Measurements from ENCODE around the gene GHRH. TPM values are rescaled to one million over a fixed set of nuclear protein-coding genes. Genes with fewer than 3 reads are reported as not detected.

Gene GHRH, protein sequence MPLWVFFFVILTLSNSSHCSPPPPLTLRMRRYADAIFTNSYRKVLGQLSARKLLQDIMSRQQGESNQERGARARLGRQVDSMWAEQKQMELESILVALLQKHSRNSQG
- not detected for total RNA-seq
- long read RNA-seq: 0 reads

DNA sequence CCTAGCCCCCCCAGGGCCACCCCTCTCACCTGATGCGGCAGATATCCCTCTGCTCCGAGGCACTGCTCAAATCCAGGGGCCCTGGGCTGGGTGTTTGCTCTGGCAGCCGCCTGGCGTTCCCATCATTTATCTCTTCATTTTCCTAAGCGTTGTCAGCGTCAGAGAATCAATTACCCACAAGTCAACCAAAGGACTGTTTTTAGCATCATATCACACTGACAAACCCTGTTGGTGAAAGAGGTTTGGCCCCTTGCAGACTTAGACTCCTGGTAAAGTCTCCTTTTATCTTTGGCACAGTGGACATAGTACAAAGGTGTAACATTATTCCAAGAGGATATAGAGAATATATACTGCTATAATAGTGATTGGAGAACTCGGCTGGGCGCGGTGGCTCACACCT lies at the start of gene GHRH:
Gene GHRH (minus strand): TSS at position 101 of the 400 bp plus-strand sequence. CDS start 4,925 bp downstream, outside the sequence.
- ATAC-seq (no peak), DNase-seq (no peak)
- intact Hi-C loops (cut with DNase I, micrococcal nuclease): no loop called here

DNA sequence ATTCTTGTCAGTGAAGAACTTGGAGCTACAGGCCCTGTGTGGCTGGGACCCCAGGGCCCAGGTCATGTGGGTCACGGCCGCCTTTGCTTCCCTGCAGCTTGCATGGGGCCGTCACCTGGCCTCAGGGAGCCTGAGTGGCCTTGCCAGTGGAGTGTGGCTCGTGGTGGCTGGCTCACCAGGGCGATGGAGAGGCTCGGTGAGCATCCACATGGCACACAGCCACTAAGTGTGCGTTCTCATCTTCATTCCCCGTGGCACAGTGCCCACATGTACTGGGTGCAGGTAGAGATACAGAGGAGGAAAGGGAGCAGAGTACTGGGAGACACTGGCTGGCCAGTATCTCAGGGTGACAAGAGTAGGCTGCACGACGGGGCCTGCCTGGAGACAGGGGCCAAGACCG lies 49.3 kb upstream of the GHRH start:
- DNase-seq (peak in 1 of 2 donors; percentile 24), ATAC-seq (no peak)
- intact Hi-C loops (cut with DNase I, micrococcal nuclease): no loop called here

DNA sequence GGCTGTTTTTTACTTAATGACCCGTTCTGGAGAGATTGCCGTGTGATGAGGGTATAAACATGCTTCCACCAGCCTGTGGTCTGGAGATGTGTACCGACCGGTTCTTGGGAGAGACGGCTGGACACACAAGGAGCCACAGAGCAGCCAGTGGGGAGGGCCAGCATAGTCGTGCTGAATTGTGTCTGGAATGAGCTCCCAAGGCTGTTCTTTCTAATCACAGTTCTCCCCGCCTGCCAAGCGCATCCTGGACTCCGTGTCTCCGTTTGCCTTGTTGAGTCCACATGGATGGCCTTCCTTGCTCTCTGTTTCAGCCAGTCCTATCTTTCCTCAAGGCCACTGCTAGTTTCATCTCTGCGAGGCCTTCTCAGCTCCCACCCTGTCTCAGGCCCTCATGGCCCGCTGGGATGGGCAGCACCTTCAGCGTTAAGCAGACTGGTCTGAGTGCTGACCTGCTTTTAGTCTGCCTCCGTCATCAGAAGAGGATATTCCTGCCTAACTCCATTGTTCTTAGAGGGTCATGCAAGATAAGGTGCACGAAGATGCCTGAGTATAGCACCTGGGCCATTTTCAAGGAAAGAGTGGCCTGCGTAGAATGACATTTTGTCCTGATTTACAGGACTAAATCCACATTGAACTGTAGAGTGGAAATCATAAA lies 48.4 kb upstream of the GHRH start:
- ATAC-seq (peak; percentile 23), DNase-seq (peak in 1 of 2 donors; percentile 26)
- intact Hi-C loops (cut with DNase I, micrococcal nuclease): no loop called here

DNA sequence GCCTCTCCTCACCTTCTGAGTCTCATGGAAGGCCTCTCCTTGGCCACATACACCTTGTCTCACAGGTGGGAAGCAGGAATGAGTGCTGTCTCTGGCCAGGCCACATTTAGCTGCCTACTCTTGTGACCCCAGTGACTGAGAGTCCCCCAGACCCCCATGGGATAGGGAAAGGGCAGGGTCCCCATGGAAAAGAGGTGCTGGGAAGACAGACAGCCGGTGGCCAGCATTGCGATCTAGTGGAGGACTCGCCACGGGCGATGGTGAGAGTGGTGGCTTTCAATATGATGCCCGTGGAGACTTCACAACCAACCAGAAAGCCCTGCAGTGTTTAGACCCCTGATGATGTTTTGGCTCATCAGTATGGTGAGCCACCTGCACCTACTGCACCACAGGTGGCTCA lies 47.7 kb upstream of the GHRH start:
- ATAC-seq: no peak
- intact Hi-C loops (cut with DNase I, micrococcal nuclease): no loop called here
- peak in 1 of 2 donors; percentile 11 for DNase-seq

DNA sequence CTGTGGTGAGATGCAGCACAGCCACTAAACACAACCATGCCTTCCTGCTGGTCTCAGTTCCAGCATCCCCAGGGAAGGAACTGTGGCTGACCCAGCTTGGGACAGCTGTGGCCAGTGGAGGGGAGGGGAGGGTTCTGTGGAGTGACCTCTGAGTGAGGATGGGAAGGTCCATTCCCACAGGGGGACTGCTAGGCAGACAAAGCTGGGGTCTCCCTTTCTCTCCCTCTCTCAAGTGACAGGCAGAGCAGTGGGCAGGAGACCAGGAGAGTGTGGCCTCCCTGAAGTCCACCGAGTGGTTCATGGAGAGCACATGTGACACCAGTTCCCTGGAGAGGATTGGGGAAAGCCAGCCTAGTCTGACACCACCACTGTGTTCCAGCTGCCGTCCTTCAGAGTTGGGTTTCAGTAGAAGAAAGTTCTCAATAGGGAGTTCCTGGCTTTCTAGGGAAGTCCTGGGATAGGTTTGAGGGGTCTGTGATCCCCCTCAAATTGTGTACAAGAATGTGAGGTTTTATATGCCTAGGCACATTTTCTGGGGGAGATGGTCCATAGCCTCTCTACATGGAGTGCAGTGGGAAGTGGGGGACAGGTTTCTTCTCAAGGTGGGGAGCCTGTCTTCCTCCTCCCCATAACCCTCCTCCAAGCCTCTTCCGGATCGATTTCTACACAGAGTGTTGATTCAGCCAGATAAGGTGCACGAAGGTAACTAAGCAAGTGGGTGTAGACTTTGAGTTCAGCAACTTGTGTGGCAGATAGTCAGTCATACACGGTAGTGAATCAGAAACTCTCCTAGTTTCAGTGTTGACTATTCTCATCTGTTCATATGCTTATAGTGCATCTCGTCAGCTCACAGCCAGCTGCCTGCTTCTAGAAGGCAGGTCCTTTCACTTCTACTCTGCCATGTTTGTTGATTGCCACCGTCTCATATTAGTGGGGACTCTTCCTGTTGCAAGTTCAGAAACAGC lies 46.8 kb upstream of the GHRH start:
- intact Hi-C loops (cut with DNase I, micrococcal nuclease): no loop called here
- ATAC-seq: peak; percentile 82
- DNase-seq: peak in 1 of 2 donors; percentile 37

DNA sequence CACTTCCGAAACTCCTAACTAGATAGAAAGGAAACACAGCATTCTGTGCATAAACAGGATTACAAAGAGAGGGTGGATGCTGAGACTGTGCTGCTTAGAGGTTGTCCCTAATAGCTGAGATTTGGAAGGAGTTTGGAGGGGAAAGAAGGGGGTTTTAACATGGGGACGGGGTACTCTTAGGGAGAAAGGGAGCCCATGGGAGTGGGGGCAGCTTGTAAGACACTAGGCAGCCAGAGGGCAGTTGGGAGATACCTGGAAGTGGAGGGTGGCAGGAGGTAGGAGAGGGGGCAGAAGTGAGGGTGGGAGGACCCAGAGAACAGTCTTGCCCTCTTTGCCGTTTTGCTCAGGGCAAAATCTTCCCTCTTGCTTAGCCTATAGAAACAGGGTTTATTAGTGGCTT lies 44.2 kb upstream of the GHRH start:
- intact Hi-C loops (cut with DNase I, micrococcal nuclease): no loop called here
- DNase-seq (peak in 1 of 2 donors; percentile 10), ATAC-seq (no peak)

DNA sequence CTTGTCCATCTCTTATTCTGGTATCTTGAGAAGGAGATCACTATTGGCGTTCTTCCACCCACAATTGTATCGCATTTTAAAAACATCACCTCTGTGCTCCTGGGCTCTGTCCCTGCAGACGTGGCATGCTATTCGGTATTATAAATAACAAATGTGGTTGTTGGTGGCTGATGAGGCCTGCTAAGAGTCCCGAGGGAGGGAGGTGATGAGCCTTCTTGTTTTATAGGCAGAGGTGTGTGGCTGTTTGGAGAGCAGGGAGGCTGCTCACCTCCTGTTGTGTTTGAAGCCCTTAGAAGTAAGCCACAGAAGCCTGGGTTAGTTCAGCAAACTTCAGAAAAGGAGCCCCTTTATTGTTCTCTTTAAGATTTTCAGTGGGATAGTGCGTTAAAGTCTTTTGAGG lies 43.5 kb upstream of the GHRH start:
- ATAC-seq (no peak), DNase-seq (peak in 1 of 2 donors; percentile 16)
- intact Hi-C loops (cut with DNase I, micrococcal nuclease): no loop called here

DNA sequence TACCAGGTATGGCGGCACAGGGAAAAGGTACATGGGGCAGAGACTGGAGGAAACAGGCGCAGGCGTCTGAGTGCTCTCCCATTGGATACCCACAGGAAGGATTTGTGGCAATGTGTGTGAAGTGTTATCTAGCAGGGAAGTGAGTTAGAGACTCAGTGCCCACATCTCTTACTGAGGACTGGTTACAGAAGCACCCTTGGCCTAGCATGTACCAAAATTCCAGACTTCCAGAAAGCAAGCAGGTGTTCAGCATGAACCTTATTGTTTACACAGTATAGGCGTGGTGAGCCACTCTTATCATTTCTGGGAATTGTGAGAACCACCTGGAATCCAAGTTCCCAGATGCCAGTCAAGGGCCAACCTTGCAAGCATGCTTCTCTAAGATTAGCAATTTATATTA lies 42.0 kb upstream of the GHRH start:
- intact Hi-C loops (cut with DNase I, micrococcal nuclease): no loop called here
- DNase-seq (peak in 1 of 2 donors; percentile 45), ATAC-seq (peak; percentile 84)

DNA sequence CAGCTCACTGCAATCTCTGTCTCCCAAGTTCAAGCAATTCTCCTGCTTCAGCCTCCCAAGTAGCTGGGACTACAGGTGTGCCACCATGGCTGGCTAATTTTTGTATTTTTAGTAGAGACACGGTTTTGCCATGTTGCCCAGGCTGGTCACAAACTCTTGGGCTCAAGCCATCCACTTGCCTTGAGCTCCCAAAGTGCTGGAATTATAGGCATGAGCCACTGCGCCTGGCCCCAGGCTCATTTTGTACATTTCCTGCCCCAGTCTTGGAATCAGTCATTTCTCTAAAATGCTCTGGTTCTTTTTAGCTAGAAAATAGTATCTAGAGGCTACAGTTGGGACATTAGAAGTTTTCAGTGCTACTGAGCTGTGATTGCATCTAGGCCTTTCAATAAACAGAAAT lies 41.4 kb upstream of the GHRH start:
- DNase-seq: peak in 1 of 2 donors; percentile 10
- intact Hi-C loops (cut with DNase I, micrococcal nuclease): no loop called here
- ATAC-seq: no peak

DNA sequence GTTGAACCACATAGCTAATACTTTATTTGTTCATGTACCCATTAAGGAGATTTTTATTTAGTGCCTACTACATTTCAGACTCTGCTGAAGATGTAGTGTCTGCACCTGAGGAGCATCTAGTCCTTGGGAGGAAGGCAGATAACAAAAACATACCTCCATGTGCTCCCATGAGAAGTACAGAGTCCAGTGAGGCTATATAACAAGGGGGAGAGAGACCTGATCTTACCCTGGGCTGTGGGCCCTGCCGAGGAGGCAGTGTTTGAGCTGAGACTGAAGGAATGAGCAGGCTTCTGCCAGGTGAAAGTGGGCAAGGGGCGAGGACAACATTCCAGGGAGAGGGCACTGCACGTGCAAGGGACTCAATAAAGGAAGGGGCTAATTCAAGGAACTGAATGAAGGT lies 39.9 kb upstream of the GHRH start:
- ATAC-seq (no peak), DNase-seq (peak in 1 of 2 donors; percentile 14)
- intact Hi-C loops (cut with DNase I, micrococcal nuclease): no loop called here

DNA sequence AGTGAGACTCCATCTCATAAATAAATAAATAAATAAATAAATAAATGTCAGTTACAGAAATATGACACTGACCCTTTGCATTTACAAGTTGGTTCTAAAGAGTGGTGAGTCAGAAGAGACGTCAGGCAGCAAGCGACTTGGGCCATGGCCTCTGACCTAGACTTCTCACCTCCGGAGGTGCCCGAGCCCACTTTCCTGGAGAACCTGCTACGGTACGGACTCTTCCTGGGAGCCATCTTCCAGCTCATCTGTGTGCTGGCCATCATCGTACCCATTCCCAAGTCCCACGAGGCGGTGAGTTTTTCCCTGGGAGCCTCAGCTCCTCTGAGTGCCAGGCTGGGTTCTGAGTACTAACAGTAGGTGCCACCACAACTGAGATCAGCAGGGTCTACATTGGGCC lies 39.5 kb upstream of the GHRH start:
- ATAC-seq (no peak), DNase-seq (peak in 1 of 2 donors; percentile 12)
- intact Hi-C loops (cut with DNase I, micrococcal nuclease): no loop called here

DNA sequence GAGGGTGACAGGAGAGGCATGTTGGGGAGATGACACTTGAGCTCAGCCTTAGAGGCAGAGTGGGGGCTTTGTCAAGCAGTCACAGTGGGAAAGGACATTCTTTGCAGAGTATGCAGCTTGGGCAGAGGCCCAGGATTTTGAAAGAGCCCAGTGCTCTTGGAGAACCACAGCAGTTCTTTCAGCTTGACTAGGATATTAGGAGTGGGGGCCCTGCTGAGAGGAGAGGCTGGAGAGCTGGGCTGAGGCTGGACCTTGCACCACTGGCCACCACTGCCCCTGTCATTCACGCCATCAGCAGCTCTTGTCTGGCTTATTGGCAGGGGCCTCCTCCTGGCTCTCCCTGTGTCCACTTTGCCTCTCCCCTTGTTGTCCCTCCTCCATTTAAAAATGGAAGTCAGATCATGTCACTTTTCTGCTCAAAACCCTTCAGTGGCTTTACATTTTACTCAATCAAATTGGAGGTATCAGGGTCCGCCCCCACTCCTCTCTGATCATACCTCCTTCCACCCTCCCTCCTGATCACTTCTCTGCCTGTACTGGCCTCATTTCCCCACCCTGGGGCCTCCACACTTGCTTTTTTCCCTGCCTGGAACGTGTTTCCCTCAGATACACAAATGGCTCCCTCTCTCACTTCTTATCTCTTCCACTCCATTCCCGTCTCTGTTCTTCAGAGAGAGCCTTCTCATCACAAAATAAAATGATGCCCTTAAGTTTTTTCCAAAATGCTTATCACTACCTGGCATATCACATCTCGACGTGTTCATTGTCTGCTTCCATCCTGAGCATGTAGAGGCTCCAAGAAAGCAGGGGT lies 38.3 kb upstream of the GHRH start:
- no peak for ATAC-seq
- intact Hi-C loops (cut with DNase I, micrococcal nuclease): loop anchor here in 1 of 2 donors (5.0 kb wide), 1 partner anchor 47 kb away; the partner anchor contains the start of gene SRC
- peak in 1 of 2 donors; percentile 21 for DNase-seq

DNA sequence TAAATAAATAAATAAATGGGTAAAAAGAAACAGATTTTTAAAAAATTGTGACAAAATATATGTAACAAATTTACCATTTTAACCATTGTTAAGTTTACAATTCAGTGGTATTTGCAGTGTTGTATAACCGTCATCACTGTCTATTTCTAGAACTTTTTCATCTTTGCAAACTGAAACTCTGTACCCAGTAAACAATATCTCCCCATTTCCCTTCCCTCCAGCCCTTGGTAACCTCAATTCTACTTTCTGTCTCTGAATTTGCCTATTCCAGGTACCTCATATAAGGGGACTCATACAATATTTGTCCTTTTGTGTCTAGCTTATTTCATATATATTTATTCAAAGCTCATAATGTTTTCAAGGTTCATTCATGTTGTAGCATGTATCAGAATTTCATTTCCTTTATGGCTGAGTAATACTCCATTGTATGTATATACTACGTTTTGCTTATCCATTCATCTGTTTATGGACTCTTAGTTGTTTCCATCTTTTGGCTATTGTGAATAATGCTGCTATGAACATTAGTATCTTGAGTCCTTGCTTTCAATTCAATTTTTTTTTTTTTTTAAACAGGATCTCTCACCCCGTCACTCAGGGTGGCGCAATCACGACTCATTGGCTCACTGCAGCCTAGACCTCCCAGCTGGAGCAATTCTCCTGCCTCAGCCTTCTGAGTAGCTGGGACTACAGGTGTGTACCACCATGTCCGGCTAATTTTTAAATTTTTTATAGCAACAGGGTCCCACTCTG lies 36.8 kb upstream of the GHRH start:
- DNase-seq (no peak), ATAC-seq (no peak)
- intact Hi-C loops (cut with DNase I, micrococcal nuclease): loop anchor here in 1 of 2 donors (5.0 kb wide), 1 partner anchor 49 kb away; the partner anchor contains the start of gene SRC

DNA sequence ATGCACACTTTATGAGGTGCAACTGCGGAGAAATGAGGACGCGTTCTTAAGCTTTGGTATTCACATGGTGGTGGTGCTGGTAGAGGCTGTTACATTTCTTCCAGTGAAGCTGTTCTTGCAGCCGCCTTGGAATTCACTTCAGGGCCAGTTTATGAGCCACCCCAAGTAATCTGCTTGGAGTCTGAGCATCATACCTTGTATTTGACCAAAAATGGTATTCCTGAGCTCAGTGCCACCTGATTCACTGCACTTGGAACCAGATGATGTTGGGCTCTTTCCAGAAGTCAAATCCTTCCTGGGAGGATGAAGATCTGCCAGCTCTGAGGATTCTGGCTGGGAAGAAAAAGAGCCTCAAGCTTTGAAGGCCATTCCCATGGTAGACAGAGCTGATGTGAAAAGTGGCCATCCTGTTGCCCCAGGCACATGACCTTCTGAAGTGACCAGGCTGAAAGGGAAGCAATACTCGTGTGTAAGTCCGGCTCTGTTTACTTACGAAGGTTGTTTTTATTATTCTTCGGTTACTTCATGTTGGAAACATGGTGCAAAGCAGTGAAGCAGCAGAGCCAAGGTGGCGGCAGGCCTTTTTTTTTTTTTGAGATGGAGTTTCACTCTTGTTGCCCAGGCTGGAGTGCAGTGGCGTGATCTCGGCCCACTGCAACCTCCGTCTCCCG lies 35.6 kb upstream of the GHRH start:
- no peak for DNase-seq
- ATAC-seq: no peak
- intact Hi-C loops (cut with DNase I, micrococcal nuclease): loop anchor here in 1 of 2 donors (5.0 kb wide), 1 partner anchor 50 kb away; the partner anchor contains the start of gene SRC

DNA sequence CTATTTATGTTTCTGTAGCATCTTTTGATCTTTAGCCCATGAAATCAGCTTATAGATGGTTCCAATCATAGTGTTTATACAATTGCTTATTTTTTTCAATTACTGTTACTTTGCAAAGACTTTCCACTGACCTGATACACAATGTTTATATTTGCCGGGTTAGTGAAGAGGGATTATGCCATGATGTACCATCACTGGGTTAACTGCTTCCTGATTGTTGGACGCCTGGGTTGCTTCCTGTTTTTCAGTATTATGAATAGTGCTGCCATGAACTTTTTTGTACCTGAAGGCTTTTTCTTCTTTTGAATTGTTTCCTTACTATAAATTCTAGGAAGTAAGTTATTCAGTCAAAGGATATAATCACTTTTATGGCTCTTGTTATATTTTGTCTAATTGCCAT lies 34.8 kb upstream of the GHRH start:
- no peak for DNase-seq

DNA sequence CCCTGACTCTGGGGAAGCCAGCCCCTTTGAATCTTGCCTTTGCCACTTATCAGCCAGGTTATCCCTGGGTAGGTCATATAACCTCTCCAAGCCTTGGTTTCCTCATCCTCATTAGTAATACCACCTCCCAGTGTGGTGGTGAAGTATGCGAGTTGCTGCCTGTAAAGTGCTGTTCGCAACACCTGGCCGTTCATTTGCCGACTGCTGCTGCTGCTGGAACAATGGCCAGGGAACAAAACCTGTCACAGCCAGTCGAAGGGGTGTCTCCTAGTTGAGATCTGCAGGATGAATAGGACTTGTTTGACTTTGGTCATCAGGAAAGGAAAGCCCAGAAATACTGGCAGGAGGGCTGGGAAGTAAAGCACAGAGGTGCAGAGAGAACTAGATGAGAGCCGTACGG lies 34.0 kb upstream of the GHRH start:
- ATAC-seq (peak; percentile 74), DNase-seq (peak in 1 of 2 donors; percentile 52)
- intact Hi-C loops (cut with DNase I, micrococcal nuclease): loop anchor here in 1 of 2 donors (5.0 kb wide), 1 partner anchor 52 kb away; the partner anchor contains the start of gene SRC

More for the DNA sequence above, 34.8 kb upstream of the GHRH start:
- intact Hi-C loops (cut with DNase I, micrococcal nuclease): loop anchor here in 1 of 2 donors (5.0 kb wide), 1 partner anchor 51 kb away; the partner anchor contains the start of gene SRC
- peak; percentile 64 for ATAC-seq

DNA sequence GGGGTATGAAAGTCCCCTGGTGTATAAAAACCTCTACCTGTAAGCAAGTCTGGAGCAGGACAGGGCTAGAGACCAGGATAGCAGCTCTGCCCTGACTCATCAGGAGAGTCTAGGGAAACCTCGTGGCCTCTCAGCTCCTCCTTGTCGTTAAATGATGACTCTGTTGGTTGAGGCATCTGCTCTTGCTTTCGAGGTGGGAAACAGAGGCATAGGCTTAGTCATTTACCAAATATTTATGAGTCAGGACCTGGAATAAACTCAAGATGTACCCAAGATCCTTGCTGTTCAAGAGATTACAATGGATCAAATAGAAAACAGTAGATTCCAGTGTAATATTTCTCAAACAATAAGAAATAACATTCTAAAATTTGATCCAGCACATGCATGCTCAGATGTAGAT lies 33.4 kb upstream of the GHRH start:
- DNase-seq: peak in 1 of 2 donors; percentile 60
- intact Hi-C loops (cut with DNase I, micrococcal nuclease): loop anchor here in 1 of 2 donors (5.0 kb wide), 1 partner anchor 52 kb away; the partner anchor contains the start of gene SRC
- ATAC-seq: peak; percentile 42

Data from left colon (tissue), 2 donors.